Uterus (tissue), 2 donors: ENCODE results near the gene TBKBP1.

Source experiments
- POLR2A ChIP-seq, 2 donors: fragments of 450-650 bp; IDR thresholded peaks; one replicate each; pipeline ENCODE4 v1.6.1; 2016; ENCODE audit warnings: antibody characterized with exemption in 2 of 2, mild to moderate bottlenecking in 1 of 2, moderate library complexity in 1 of 2
- TF ChIP-seq, protein P1 (sequence below), 4 experiments: fragments of 200-600 bp in 2 of 4; fragments of 450-650 bp in 2 of 4; sonication (generic) in 2 of 4; IDR thresholded peaks; one replicate each; pipeline ENCODE4 v1.5.1; 2016 to 2019; ENCODE audit warnings: antibody characterized with exemption in 4 of 4, mild to moderate bottlenecking in 2 of 4, moderate library complexity in 1 of 4

DNA sequence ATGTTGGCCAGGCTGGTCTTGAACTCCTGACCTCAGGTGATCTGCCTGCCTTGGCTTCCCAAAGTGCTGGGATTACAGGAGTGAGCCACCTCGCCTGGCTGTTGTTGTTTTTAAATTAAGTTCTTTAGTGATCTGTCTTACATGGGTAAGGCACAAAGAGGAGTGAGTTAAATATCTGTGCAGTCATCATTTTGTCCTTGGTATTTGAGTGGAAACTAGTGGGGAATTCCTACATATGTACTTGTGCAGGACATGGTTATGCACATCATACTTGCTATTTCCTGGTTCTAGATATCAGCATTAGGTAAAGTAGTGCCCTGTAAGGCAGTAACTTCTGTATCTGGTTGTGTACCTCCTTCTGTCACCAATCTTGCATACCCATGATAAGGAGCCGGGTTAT is 40.5 kb upstream of the TBKBP1 start:
- TF ChIP-seq, protein P1, sequence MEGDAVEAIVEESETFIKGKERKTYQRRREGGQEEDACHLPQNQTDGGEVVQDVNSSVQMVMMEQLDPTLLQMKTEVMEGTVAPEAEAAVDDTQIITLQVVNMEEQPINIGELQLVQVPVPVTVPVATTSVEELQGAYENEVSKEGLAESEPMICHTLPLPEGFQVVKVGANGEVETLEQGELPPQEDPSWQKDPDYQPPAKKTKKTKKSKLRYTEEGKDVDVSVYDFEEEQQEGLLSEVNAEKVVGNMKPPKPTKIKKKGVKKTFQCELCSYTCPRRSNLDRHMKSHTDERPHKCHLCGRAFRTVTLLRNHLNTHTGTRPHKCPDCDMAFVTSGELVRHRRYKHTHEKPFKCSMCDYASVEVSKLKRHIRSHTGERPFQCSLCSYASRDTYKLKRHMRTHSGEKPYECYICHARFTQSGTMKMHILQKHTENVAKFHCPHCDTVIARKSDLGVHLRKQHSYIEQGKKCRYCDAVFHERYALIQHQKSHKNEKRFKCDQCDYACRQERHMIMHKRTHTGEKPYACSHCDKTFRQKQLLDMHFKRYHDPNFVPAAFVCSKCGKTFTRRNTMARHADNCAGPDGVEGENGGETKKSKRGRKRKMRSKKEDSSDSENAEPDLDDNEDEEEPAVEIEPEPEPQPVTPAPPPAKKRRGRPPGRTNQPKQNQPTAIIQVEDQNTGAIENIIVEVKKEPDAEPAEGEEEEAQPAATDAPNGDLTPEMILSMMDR (IDR thresholded peaks at IDR 0.05), result no peak
- no peak for TF ChIP-seq POLR2A (IDR thresholded peaks at IDR 0.05)
